ENCODE results near the gene TSPO2.

DNA sequence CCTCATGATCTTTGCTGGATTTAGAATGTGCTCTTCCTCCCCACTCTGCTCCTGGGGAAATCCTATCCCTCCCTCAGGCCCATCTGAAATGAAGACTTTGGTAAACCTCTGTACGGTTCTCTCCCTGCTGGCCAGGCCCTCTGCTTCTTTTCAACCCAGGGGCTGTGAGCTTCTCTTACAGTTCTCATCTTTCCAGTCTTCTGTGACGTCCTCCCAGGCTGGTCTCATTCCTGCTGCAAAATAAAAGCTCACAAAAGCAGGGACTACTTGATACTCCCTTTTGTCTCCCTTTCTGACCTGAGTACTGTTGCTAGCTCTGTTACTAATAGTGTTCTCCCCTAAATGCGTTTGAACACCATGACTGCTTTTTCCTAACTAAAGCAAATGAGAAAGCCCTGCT is 49.5 kb upstream of the TSPO2 start:
- TF ChIP-seq CTCF (conservative IDR thresholded peaks at IDR 0.05; ENCODE audit: low read length), result no peak
- no peak for TF ChIP-seq EZH2phosphoT487 (IDR thresholded peaks at IDR 0.05; ENCODE audit: borderline replicate concordance, low read depth, low read length)
